Right hindlimb (tissue), 1 donor: Measurements from ENCODE around the gene SLC16A2.
A peak's percentile ranks its signal among the peaks of the same experiment; 100 is the strongest.

Experiments
- DNase-seq: peaks from one replicate; pipeline ENCODE4 v3.0.0-alpha.2; 2018

SLC16A2 gene

GRCh38 chrX:74545880-74546523 lies 124.7 kb downstream of the SLC16A2 start:
- DNase-seq, result no peak

GRCh38 chrX:74546984-74547383 lies 125.7 kb downstream of the SLC16A2 start:
- no peak for DNase-seq

- peak; percentile 86 for DNase-seq
Observed at GRCh38 chrX:74550295-74550802, 129.1 kb downstream of the SLC16A2 start.

- no peak for DNase-seq
Observed at GRCh38 chrX:74551934-74552333, 130.6 kb downstream of the SLC16A2 start.

GRCh38 chrX:74557378-74557777 lies 136.1 kb downstream of the SLC16A2 start:
- no peak for DNase-seq

- DNase-seq, result no peak
Observed at GRCh38 chrX:74578137-74578536, 156.8 kb downstream of the SLC16A2 start.

- no peak for DNase-seq
Observed at GRCh38 chrX:74579597-74580198, 158.4 kb downstream of the SLC16A2 start.
